Upper lobe of left lung (tissue), 4 donors: ENCODE measurements around the gene CHDH.

Experiments used
- POLR2A ChIP-seq, 4 donors: fragments of 450-650 bp; IDR thresholded peaks; one replicate each; pipeline ENCODE4 v1.5.1; 2016 to 2017; ENCODE audit warnings: antibody characterized with exemption in 4 of 4, mild to moderate bottlenecking in 2 of 4
- POLR2AphosphoS5 ChIP-seq, 2 donors: sonication (generic); formaldehyde crosslinking; IDR thresholded peaks; one replicate each; pipeline ENCODE4 v1.5.1; 2017; ENCODE audit warnings: antibody characterized with exemption in 2 of 2
- TF ChIP-seq, protein P1 (sequence below), 6 experiments: fragments of 450-650 bp in 4 of 6; fragments of 200-600 bp in 2 of 6; sonication (generic) in 2 of 6; IDR thresholded peaks; one replicate each; pipeline ENCODE4 v1.5.1; 2016 to 2019; ENCODE audit warnings: antibody characterized with exemption in 6 of 6

DNA sequence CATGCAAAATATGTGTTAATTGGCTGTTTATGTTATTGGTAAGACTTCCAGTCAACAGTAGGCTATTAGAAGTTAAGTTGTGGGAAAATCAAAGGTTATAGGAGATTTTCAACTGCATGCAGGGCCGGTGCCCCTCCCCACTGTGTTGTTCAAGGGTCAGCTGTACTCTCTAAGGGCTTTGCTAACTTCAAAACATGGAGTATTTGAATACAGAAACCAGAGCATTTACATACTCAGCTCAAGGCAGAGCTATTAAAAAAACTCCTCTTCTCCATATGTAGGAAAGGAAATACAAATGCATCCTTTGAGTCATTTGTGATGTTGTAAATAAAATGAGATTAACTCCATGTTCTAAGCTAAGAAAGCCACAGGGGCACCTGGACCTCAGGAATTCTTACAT is 16.9 kb upstream of the CHDH start:
- TF ChIP-seq, protein P1, sequence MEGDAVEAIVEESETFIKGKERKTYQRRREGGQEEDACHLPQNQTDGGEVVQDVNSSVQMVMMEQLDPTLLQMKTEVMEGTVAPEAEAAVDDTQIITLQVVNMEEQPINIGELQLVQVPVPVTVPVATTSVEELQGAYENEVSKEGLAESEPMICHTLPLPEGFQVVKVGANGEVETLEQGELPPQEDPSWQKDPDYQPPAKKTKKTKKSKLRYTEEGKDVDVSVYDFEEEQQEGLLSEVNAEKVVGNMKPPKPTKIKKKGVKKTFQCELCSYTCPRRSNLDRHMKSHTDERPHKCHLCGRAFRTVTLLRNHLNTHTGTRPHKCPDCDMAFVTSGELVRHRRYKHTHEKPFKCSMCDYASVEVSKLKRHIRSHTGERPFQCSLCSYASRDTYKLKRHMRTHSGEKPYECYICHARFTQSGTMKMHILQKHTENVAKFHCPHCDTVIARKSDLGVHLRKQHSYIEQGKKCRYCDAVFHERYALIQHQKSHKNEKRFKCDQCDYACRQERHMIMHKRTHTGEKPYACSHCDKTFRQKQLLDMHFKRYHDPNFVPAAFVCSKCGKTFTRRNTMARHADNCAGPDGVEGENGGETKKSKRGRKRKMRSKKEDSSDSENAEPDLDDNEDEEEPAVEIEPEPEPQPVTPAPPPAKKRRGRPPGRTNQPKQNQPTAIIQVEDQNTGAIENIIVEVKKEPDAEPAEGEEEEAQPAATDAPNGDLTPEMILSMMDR (IDR thresholded peaks at IDR 0.05): no peak
- TF ChIP-seq POLR2A (IDR thresholded peaks at IDR 0.05): no peak
- TF ChIP-seq POLR2AphosphoS5 (IDR thresholded peaks at IDR 0.05): no peak
